Kasumi-1 (cell line): ENCODE results near the gene ACTN1.
"Not testable (repeated sequence)": the region's sequence is repeated elsewhere in the genome, so short reads cannot be mapped to it uniquely, and the experiment has no call there.

Experiments
- DNase-seq, 2 experiments: peaks; one replicate each; lab custom pipeline; 2025; lab: John Stamatoyannopoulos, UW

ACTN1 gene

DNA sequence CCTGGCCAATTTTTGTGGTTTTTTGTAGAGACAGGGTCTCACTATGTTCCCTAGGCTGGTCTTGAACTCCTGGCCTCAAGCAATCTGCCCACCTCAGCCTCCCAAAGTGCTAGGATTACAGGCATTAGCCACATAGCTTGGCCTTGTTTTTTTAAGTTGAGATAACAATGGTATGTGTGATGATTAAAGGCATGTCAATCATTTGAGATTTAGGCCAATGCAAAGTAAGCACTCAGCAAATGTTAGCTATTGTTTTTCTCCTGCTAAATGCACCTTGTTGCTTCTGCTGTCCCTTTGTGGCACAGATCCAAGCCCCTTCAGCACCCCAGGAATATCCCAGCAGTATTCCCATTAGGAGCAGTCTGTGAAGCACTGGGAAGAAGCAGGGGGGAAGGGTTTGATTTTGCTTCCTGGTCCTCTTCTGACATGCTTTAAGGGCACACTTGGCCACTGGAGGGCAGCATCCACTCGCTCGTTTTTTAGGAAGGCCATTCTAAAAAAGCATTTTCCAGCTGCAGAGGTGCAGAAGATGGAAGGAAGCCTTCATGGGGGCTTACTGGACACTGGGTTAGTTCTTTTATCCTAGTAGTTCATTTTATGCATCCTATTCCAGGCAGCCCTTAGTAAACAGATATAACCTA, 116.0 kb downstream of the ACTN1 start:
- DNase-seq: peak; percentile 85 to 86

GRCh38 chr14:68860771-68861170, 118.3 kb downstream of the ACTN1 start:
- no peak for DNase-seq

GRCh38 chr14:68857516-68858070, 121.5 kb downstream of the ACTN1 start:
- DNase-seq: no peak

GRCh38 chr14:68856572-68856971, 122.5 kb downstream of the ACTN1 start:
- DNase-seq: no peak

- DNase-seq: no peak
These were observed 124.7 kb downstream of the ACTN1 start for GRCh38 chr14:68854421-68854820.

DNA sequence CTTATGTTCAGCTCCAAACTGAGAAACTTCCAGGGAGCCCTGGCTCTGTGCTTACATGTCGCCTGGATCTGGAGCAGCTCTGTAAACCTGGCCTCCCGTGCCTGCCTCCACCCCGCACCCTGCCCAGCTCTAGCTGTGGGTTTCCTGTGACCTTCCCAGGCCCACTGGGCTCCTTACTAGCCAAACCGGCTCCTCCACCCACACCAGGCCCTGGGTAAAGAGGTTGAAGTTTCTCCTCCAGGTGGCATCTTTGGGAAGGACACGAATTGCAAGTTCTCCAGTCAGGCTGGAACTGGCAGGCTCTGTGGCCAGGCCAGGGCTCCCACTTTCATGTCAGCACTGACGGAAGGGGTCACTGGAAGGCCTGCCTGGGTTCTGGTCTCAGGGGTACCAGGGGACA, 125.4 kb downstream of the ACTN1 start:
- DNase-seq: no peak

DNA sequence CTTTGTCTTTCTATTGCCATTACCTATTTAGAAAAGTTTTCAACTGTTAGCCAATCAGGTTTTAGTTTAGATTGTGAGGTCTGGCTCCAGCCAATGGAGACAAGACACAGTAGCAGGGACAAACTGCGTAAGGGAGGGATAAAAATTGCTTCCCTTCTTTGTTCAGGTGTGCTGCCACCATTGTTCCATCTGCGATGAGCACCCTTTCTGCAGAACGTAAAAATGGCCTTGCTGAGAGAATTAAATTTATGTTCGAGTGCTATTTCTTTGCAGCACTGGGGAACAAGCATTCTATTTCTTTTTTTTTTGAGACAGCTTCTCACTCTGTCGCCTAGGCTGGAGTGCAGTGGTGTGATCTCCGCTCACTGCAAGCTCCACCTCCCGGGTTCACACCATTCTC, 126.6 kb downstream of the ACTN1 start:
- not testable (repeated sequence) for DNase-seq

DNA sequence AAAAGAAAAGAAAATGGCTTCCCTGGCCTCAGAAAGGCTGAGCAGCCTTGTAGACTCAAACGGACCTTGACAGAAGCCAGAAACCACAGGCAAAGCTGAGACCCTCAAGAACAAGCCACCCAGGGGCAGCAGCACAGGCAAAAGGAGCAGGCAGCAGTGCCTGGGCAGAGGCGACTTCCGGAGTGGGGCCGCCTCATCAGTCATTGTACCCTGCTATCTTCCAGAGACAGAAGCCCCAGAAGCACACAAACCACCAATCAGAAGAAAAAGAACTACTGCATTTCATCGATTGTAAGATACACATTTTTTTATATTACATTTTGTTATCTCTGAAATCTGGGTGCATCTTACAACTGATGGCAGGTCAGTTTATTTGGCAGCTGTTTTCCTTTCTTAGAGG, 128.0 kb downstream of the ACTN1 start:
- no peak for DNase-seq

DNA sequence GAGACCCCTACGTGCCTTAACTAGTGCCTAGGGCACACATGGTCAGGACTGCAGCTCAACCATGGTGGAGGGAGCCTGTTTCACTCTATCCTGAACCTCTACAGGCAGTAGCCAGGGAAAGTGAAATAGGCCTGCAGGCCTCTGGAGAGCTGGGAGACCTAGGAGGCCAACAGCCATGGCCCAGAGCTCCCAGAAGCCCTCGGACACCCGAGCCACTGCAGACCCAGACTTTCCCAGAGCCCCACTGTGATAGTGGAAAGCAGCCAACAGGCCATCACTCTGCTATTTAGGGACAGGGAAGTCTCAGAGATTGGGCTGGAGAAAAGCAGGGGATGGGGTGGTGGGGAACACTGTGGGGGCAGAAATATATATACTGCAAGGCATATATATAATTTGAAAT, 129.7 kb downstream of the ACTN1 start:
- no peak for DNase-seq

DNA sequence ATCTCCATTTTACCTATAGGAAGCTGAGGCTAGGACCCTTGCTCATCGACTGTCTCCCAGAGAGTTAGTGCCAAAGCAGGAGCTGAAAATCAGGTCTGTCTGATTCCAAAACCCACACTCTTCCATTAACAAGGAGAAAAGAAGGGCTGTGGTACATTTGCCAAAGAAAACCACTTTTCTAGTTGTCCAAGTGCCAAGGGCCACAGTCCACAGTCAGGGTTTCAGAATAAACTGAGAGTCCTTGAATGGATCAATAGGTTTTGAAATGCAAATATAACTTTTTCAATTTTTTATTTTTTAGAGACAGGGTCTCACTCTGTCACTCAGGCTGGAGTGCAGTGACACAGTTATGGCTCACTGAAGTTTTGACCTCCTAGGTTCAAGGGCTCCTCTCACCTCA, 130.8 kb downstream of the ACTN1 start:
- no peak for DNase-seq

DNA sequence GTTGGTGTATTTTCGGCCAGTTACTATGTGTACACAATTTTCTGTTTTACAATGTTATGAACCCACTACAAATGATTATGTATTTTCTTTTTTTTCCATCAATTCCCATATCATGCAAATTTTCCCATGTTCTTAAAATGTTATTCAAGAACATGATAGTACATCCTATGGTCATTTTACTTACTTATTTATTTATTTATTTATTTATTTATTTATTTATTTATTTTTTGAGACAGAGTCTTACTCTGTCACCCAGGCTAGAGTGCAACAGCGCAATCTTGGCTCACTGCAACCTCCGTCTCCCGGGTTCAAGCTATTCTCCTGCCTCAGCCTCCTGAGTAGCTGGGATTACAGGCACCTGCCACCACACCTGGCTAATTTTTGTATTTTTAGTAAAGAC, 131.5 kb downstream of the ACTN1 start:
- not testable (repeated sequence) for DNase-seq

GRCh38 chr14:68846466-68846865, 132.6 kb downstream of the ACTN1 start:
- no peak for DNase-seq

GRCh38 chr14:68844210-68844545, 134.9 kb downstream of the ACTN1 start:
- no peak for DNase-seq

DNA sequence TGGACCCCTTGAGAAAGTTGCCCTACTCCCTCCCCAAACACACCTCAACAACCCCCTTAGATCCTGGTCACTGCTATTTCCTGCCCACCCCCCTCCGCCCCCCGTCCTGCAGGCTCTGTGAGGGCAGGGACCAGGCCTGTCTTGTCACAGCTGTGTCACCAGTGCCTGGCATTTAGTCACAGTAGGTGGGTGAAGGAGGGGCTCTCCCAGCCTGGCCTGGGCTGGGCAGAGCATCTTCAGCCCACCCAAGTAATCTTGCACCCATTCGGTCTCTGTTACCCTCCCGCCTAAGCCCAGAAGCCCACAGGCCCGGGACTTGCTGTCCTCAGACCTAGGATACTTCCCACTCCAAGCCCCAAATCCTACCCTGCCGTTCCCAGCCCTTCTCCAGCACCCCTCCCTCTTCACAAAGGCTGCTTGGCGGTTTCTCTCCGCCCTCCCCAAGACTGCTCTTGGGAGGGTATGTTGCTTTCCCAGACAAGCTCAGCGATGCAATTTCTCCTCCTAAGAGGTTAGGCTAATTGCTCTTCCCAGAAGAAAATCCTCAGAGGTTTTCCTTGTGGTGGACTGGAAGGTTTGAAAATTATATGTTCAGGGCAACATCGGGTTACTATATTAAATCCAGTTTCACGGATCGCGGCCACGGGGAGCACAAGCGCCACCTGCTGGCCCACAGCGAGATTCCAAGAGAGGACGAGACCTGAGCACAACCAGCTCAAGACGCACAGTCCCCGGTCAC, 135.5 kb downstream of the ACTN1 start:
- peak; percentile 68 to 78 for DNase-seq

DNA sequence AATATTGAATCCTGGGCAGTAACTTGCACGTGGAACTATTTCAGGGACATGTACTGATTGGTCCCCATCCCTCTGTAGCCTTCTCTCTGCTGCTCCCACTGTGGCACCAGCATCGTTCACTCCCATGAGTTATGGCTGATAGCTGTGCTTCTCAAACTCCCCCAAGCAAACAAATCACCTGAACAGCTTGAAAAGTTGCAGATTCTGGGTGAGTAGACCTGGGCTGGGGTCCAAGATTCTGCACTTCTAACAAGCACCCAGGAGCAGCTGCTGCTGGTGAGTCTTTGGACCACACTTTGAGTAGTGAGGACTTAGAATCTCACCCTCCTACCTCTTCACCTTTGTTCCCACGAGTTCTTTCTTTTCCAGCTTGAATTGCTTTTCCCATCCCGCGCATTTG, 136.8 kb downstream of the ACTN1 start:
- DNase-seq: no peak

DNA sequence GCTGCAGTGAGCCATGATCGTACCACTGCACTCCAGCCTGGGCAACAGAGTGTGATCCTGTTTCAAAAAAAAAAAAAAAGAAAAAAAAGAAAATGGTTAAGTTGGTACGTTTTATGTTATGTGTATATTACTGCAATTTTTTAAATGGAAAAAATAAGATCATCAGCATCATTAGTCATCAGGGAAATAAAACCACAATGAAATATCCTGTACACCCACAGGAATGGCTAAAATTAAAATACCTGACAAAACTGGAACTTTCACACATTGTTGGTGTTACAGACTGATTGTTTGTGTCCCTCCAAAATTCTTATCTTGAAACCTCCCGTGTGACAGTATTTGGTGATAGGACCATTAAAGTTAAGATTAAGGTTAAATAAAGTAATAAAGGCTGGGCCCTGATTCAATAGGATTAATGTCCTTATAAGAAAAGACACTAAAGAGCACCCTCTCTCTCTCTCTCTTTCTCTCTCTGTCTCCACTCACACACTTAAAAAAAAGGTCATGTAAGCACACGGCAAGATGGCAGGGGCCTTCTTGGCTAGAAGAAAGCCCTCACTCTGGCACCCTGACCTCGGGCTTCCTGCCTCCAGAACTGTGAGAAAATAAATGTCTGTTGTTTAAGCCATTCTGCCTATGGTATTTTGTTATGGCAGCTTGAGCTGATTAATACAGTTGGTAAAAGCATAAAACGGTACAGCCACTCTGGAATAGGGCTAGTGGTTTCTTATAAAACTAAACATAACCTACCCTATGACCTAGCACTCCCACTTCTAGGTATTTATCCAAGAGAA, 137.9 kb downstream of the ACTN1 start:
- no peak for DNase-seq

DNA sequence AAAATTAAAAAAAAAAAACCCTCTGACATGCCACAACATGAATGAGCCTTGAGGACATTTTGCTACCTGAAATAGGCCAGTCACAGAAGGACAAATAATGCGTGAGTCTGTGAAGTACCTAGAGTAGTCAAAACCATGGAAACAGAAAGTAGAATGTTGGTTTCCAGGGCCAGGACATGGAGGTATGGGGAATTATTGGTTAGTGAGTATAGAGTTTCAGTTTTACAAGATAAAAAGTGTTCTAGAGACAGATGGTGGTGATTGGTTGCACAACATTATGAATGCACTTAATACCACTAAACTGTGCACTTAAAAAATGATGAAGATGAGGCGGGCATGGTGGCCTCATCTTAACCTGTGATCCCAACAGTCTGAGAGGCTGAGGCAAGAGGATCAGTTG, 138.6 kb downstream of the ACTN1 start:
- no peak for DNase-seq

DNA sequence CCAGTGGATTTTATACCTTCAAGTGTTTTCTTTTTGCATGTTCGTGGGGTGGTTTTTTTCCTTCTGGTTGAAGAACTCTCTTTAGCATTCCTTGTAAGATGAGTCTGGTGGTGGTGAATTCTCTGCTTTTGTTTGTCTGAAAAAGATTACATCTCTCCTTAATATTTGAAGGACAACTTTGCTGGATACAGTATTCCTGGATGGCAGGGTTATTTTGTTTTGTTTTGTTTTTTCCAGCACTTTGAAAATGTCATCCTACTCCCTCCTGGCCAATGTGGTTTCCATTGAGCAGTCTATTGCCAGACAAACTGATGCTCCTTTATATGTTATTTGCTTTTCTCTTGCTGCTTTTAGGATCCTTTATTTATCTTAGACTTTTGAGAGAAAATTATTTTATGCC, 143.0 kb downstream of the ACTN1 start:
- no peak for DNase-seq

- DNase-seq: no peak
These were observed 144.3 kb downstream of the ACTN1 start for GRCh38 chr14:68834816-68835215.

GRCh38 chr14:68828698-68829097, 150.4 kb downstream of the ACTN1 start:
- DNase-seq: no peak

- no peak for DNase-seq
These were observed 153.4 kb downstream of the ACTN1 start for GRCh38 chr14:68825729-68826128.

DNA sequence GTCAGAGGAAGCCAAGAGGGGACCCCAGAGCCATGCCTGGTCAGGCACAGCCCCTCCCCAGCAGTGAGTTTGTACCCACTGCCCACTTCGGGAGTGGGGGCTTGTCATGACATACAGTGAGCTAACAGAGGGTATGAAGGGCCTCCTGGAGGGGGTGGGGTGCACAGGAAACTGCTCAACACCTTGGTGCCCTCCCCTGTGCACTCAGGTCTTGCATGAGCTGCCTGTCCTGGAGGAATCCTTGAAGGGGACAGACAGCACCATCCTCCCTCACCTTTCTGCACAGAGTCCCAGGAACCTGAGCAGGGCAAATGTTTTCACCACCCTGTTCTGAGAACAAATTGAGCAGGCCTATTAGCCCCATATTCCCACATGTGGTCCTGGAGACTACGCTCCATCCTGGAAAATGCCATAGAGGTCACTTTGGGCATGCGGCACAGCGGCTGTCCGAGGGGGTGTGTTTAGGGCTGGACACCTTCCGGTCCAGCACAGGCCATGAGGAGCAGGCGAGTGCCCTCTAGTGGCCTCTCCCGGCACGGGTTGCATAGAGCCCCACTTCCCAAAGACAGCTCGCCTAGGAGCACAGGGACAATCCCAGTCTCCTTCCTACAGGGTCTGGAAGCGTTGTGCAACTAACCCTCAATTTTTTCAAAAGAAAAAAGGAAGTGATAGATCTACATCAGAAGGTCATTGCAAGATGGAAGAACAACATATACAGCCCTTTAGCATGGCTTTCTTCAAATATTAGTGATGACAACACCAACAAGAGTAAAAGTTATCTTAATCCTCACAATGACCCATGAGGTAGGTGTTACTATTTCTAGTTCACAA, 154.4 kb downstream of the ACTN1 start:
- peak; percentile 19 to 38 for DNase-seq
